Hypothalamus (tissue), 51 donors: Measurements from ENCODE around the gene SYMPK.
"Not testable (repeated sequence)": the region's sequence is repeated elsewhere in the genome, so short reads cannot be mapped to it uniquely, and the experiment has no call there.

Source experiments
- DNase-seq, 51 donors: peaks; one replicate each; lab custom pipeline; 2025; lab: John Stamatoyannopoulos, UW

Gene SYMPK

DNA sequence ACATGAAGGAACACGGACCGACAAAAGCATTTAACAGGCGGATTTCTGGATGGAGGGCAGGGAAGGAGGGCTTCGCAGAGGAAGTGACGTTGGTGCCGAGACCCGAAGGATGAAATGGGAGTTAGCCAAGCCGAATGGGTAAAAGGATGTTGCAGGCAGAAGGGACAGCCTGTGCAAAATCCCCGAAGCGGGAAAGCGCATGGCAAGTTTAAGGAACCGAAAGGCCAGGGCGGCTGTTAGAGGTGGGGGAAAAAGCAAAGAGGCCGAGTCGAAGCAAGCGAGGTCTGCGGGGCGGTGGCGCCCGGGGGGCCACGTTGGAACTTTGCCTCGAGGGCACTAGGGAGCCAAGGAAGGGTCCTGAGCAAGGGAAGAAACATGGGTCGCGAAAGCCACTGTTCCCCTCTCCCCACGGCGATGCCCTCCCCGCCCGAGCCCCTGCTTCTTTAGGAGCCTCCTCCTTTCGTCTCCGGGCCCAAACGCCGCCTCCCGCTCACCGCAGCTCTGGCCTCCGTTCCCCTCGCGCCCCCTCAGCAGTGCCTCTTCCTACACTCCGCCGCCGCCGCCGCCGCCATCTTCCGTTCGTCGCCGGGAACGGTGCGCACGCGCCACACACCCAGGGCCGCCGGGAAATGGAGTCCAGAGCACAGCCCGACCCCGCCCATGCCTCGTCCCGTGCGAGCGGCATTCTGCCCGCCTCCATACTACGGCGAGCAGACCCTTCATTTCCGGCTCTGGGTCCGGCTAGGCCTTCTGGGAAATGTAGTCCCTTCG is at the start of gene SYMPK:
Gene SYMPK (minus strand): TSS at position 584 of the 771 bp plus-strand sequence. CDS start 8,652 bp downstream, outside the sequence.
- DNase-seq = peak; percentile 67 to 99 (median 98)

DNA sequence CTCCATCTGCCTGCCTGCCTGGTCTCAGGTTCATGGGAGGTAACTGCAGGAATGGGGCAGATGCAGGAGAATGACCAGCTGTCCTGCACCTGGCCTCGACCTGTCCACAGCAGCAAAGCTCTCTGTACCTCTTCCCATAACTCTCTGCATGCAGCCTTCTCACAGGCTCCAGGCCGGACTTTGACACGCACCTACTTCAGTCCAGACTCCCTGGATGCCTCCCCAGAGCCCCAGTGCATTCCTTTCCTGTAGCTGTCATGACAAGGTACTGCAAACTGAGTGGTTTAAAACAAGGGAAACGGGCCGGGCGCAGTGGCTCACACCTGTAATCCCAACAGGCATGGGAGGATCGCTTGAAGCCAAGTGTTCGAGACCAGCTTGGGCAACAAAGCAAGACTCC is 48.3 kb upstream of the SYMPK start:
- DNase-seq = no peak

GRCh38 chr19:45908956-45909355 is 46.0 kb upstream of the SYMPK start:
- DNase-seq = peak in 1 of 51 donors; percentile 6

- DNase-seq = no peak
Observed at GRCh38 chr19:45906221-45906620, 43.3 kb upstream of the SYMPK start.

- no peak for DNase-seq
Observed at GRCh38 chr19:45905011-45905410, 42.1 kb upstream of the SYMPK start.

DNA sequence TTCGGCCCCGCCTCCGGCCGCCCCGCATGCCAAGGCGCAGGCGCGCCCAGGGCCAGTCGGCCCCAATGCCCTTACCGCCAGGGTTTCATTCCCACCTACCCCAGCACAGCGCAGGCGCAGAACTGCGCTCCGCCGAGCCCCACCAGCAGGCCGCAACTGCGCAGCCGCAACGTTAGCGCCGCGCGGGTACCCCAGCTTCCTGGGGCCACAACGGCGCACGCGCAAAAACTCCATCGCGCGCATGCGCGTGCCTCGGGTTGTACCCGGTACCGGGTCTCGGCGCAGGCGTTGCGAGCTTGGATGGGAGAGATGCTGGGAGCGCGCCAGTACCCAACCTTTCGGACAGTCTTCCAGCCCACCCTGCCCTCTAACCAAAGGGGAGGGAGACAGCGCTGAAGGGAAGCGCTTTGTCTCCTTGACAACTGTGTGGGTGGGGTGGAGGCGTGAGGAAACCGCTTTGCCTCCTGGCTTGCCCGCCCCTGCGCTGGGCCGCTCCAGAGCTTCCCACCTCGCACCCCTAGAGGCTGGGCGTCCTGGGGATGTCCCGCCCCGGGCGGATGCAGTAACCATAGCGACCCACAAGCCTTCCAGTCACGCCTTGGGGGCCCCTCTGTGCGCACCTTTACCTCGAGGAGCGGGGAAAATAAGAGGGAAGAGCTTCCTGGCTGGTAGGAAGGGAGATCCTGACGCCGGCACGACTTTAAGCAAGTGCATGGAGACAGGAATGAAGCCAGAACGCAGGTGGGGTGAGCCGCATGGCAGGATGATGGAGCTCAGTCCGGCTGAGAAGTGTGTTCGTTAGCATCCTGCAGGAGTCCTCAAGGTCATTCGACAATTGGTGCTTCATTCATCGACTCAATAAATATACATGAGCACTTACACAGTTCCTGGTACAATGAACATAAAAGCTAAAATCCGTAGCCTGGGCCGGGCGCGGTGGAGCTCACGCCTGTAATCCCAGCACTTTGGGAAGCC is 40.0 kb upstream of the SYMPK start:
- DNase-seq = peak; percentile 78 to 99 (median 96)

- DNase-seq = peak in 2 of 51 donors; percentile 42 to 43
Observed at GRCh38 chr19:45901912-45902650, 39.1 kb upstream of the SYMPK start, which contains the start of gene MYPOP. Gene MYPOP, minus strand, starts transcription at chr19:45902613. Its CDS starts 840 bp downstream, at chr19:45901773.

GRCh38 chr19:45901432-45901911 is 38.5 kb upstream of the SYMPK start:
- DNase-seq = peak in 8 of 51 donors; percentile 8 to 22 (median 14)

- no peak for DNase-seq
Observed at GRCh38 chr19:45900738-45901431, 37.9 kb upstream of the SYMPK start.

DNA sequence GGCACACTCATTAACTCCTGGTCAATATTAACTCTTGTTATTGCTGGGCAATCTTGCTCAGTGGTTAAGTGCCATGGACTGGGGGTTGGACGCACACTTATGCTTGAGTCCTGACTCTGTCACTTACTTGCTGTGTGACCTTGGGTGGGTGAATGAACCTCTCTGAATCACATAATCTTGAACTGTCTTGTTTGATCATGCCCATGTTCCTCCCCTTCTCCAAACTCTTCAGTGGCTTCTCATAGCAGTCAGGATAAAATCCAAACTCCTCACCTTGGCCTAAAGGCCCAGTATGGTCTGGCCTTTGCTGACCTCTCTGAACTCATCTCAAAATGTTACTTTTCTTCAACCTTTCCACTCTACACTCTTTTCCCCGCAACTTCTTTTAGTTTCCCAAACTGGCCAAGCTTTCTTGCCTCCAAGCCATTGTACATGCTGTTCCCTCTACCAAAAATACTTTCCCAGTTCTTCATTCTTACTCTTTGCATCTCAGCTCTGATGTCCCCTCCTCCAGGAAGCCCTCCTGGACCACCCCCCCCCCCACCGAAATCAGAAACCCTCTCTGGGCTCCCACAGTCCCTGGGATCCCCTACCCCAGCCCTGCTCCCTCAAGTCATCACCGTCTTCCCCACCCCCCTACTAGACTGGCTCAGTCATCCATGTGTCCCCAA is 37.1 kb upstream of the SYMPK start:
- no peak for DNase-seq

GRCh38 chr19:45899253-45899652 is 36.3 kb upstream of the SYMPK start:
- DNase-seq = no peak

DNA sequence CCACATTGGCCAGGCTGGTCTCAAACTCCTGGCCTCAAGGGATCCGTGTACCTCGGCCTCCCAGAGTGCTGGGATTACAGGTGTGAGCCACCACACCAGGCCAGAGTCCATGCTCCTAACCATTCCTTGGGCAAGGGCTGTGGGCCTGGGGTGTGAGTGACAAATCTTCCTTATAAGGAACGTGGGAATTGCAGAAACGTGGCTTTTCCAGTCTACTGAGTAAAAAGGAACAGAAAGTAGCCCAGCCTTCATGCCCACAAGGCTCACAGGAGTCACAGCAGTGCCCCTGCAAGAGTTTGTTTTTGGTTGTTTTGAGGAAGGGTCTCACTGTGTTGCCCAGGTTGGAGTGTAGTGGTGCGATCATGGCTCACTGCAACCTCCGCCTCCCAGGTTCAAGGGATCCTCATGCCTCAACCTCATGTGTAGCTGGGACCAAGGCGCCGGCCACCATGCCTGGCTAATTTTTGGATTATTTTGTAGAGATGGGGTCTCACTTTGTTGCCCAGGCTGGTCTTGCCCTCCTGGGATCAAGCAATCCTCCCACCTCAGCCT is 34.4 kb upstream of the SYMPK start:
- DNase-seq = no peak

GRCh38 chr19:45895983-45896599 is 33.1 kb upstream of the SYMPK start:
- DNase-seq = not testable (repeated sequence)

DNA sequence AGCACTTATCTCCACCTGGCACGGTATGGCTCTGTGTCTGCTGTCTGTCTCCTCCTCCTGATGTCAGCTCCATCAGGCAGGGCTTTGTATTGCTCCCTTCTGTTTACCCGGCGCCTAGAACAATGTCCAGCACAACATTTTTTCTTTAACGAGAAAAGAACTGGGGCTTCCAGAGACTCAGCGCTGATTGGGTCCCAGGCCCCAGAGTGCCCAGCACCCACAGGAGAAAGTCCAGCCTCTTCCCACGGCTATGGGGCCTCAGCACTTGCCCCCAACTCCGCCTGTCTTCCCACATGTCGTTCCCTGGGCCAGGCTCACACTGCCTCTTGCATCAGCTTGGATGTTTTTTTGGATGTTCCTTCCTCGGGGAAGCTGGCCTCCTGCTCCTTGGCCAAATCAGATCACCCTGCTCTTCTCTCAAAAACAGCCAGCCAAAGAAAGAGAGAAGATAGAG is 32.6 kb upstream of the SYMPK start:
- no peak for DNase-seq

GRCh38 chr19:45890877-45891276 is 27.9 kb upstream of the SYMPK start:
- no peak for DNase-seq

GRCh38 chr19:45889210-45889885 is 26.4 kb upstream of the SYMPK start:
- DNase-seq = no peak

- peak in 2 of 51 donors; percentile 9 to 46 for DNase-seq
Observed at GRCh38 chr19:45887200-45887710, 24.3 kb upstream of the SYMPK start.
